Measurements from ENCODE around the gene EPB41L4B. TPM values are rescaled to one million over a fixed set of nuclear protein-coding genes. Genes with fewer than 3 reads are reported as not detected.
A peak's percentile ranks its signal among the peaks of the same experiment; 100 is the strongest.

The EPB41L4B gene
- total and polyA plus RNA-seq, 2 experiments from 2014 or later, result 11.0 to 32.2 TPM

DNA sequence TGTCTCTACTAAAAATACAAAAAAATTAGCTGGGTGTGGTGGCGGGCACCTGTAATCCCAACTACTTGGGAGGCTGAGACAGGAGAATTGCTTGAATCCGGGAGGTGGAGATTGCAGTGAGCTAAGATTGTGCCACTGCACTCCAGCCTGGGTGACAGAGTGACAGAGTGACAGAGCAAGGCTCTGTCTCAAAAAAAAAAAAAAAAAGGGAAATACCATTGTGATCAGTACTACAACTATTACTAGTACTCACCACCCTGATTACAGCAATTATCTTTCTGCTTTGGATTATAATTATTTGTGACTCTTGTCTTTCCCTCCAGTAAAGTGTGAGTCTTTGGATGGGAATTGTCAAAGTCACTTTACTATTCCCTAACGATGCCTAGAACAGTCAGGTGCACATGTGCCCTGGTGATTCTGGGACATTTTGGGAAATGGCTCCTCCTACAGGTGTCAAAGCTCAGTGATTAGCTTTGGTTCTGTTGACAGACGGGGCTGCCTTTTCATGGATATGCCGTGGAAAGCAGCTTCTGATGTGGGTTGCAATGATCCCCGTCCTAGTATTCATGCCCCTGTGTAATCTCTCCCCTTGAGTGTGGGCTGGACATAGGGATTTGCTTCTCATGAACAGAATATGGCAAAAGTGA lies 122.0 kb downstream of the EPB41L4B start (continued):
- TF ChIP-seq, protein P1, sequence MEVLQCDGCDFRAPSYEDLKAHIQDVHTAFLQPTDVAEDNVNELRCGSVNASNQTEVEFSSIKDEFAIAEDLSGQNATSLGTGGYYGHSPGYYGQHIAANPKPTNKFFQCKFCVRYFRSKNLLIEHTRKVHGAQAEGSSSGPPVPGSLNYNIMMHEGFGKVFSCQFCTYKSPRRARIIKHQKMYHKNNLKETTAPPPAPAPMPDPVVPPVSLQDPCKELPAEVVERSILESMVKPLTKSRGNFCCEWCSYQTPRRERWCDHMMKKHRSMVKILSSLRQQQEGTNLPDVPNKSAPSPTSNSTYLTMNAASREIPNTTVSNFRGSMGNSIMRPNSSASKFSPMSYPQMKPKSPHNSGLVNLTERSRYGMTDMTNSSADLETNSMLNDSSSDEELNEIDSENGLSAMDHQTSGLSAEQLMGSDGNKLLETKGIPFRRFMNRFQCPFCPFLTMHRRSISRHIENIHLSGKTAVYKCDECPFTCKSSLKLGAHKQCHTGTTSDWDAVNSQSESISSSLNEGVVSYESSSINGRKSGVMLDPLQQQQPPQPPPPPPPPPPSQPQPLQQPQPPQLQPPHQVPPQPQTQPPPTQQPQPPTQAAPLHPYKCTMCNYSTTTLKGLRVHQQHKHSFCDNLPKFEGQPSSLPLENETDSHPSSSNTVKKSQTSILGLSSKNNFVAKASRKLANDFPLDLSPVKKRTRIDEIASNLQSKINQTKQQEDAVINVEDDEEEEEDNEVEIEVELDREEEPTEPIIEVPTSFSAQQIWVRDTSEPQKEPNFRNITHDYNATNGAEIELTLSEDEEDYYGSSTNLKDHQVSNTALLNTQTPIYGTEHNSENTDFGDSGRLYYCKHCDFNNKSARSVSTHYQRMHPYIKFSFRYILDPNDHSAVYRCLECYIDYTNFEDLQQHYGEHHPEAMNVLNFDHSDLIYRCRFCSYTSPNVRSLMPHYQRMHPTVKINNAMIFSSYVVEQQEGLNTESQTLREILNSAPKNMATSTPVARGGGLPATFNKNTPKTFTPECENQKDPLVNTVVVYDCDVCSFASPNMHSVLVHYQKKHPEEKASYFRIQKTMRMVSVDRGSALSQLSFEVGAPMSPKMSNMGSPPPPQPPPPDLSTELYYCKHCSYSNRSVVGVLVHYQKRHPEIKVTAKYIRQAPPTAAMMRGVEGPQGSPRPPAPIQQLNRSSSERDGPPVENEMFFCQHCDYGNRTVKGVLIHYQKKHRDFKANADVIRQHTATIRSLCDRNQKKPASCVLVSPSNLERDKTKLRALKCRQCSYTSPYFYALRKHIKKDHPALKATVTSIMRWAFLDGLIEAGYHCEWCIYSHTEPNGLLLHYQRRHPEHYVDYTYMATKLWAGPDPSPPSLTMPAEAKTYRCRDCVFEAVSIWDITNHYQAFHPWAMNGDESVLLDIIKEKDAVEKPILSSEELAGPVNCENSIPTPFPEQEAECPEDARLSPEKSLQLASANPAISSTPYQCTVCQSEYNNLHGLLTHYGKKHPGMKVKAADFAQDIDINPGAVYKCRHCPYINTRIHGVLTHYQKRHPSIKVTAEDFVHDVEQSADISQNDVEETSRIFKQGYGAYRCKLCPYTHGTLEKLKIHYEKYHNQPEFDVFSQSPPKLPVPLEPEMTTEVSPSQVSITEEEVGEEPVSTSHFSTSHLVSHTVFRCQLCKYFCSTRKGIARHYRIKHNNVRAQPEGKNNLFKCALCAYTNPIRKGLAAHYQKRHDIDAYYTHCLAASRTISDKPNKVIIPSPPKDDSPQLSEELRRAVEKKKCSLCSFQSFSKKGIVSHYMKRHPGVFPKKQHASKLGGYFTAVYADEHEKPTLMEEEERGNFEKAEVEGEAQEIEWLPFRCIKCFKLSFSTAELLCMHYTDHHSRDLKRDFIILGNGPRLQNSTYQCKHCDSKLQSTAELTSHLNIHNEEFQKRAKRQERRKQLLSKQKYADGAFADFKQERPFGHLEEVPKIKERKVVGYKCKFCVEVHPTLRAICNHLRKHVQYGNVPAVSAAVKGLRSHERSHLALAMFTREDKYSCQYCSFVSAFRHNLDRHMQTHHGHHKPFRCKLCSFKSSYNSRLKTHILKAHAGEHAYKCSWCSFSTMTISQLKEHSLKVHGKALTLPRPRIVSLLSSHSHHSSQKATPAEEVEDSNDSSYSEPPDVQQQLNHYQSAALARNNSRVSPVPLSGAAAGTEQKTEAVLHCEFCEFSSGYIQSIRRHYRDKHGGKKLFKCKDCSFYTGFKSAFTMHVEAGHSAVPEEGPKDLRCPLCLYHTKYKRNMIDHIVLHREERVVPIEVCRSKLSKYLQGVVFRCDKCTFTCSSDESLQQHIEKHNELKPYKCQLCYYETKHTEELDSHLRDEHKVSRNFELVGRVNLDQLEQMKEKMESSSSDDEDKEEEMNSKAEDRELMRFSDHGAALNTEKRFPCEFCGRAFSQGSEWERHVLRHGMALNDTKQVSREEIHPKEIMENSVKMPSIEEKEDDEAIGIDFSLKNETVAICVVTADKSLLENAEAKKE (CRISPR knock-in tag; IDR thresholded peaks at IDR 0.05), result no peak
- TF ChIP-seq, protein P2, sequence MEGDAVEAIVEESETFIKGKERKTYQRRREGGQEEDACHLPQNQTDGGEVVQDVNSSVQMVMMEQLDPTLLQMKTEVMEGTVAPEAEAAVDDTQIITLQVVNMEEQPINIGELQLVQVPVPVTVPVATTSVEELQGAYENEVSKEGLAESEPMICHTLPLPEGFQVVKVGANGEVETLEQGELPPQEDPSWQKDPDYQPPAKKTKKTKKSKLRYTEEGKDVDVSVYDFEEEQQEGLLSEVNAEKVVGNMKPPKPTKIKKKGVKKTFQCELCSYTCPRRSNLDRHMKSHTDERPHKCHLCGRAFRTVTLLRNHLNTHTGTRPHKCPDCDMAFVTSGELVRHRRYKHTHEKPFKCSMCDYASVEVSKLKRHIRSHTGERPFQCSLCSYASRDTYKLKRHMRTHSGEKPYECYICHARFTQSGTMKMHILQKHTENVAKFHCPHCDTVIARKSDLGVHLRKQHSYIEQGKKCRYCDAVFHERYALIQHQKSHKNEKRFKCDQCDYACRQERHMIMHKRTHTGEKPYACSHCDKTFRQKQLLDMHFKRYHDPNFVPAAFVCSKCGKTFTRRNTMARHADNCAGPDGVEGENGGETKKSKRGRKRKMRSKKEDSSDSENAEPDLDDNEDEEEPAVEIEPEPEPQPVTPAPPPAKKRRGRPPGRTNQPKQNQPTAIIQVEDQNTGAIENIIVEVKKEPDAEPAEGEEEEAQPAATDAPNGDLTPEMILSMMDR (conservative IDR thresholded peaks at IDR 0.05; ENCODE audit: low read depth in 2 of 2), result peak; percentile 52 to 74

DNA sequence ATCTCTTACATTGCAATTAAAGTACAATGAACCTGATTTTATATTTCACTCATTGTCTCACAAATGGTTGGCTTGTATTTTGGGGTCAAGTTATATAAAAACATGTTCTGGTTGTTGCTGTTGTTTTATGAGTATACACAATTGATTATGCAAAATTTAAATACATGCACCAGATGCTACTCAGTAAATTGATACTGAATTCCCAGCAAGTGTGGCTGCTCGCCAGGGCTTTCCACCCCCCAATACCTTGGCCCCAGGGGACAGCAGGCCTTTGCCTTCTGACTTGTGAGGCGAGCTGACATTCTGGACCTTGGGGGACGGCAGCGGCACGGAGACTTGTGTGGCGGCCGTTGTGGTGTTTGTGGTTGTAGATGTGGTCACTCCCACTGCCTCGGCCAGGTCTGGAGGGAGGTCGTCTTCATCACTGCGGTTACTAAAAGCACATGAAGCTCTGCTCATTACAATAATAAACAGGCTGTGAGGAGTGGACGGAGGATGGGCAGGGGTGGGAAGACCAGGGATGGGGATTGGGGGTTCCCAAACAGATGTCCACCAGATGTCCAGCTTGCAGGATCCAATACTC lies 126.8 kb downstream of the EPB41L4B start:
- no peak for ATAC-seq
- Mint-ChIP-seq H3K4me3 (no peak overlapping the region), H3K27ac (no peak overlapping the region), H3K4me1 (peaks cover 6% of the 10 kb centered on the region; the same call in 2 of the 3 replicates), H3K9me3 (no peaks in the 10 kb centered on the region), H3K36me3 (ENCODE audit: low read depth) (no peaks in the 10 kb centered on the region), H3K27me3 (ENCODE audit: insufficient read depth, low read depth, poor library complexity) (peaks cover 5% of the 10 kb centered on the region)
- Histone ChIP-seq H3K79me2 (replicated peaks; ENCODE audit: insufficient read depth) (no peaks in the 10 kb centered on the region), H3K4me3 (no peak overlapping the region), H3K9me2 (ENCODE audit: insufficient read depth) (no peaks in the 10 kb centered on the region), H2AFZ (no peak overlapping the region), H3K27ac (ENCODE audit: low read depth) (no peak overlapping the region), H3K4me2 (no peak overlapping the region), H4K20me1 (replicated peaks; ENCODE audit: insufficient read depth) (no peaks in the 10 kb centered on the region), H3K27me3 (ENCODE audit: insufficient read depth) (no peaks in the 10 kb centered on the region), H3F3A (replicated peaks; ENCODE audit: low read depth) (no peaks in the 10 kb centered on the region), H3K36me3 (ENCODE audit: insufficient read depth) (no peaks in the 10 kb centered on the region), H3K4me1 (ENCODE audit: insufficient read depth) (no peaks in the 10 kb centered on the region)
- TF ChIP-seq NANOG (IDR thresholded peaks at IDR 0.05; ENCODE audit: borderline replicate concordance) (no peak), EZH2phosphoT487 (IDR thresholded peaks at IDR 0.05; ENCODE audit: unreplicated experiment) (no peak)
- TF ChIP-seq, protein P2 (conservative IDR thresholded peaks at IDR 0.05; ENCODE audit: low read depth in 2 of 2), result no peak
- no peak for DNase-seq (ENCODE audit: low spot score)
